Measurements from ENCODE around the gene EYA3. TPM values are rescaled to one million over a fixed set of nuclear protein-coding genes. Genes with fewer than 3 reads are reported as not detected.

Gene EYA3
- polyA plus RNA-seq, 12 donors: 17.7 to 24.6 (median 20.6) TPM; not detected in 1

GRCh38 chr1:28074892-28075511, 13.4 kb downstream of the EYA3 start:
- DNase-seq: no peak

GRCh38 chr1:28073867-28074266, 14.5 kb downstream of the EYA3 start:
- no peak for DNase-seq

- DNase-seq: no peak
Measured at GRCh38 chr1:28071813-28072212, 16.6 kb downstream of the EYA3 start.

- no peak for DNase-seq
Measured at GRCh38 chr1:28070725-28071593, 17.5 kb downstream of the EYA3 start.

GRCh38 chr1:28067523-28068090, 20.8 kb downstream of the EYA3 start:
- no peak for DNase-seq

GRCh38 chr1:28066393-28067154, 21.8 kb downstream of the EYA3 start:
- no peak for DNase-seq

- DNase-seq: no peak
Measured at GRCh38 chr1:28064064-28064463, 24.3 kb downstream of the EYA3 start.

- no peak for DNase-seq
Measured at GRCh38 chr1:28062806-28063205, 25.6 kb downstream of the EYA3 start.

GRCh38 chr1:28058971-28059878, 29.2 kb downstream of the EYA3 start:
- no peak for DNase-seq

GRCh38 chr1:28058168-28058567, 30.2 kb downstream of the EYA3 start:
- DNase-seq: no peak

- DNase-seq: no peak
Measured at GRCh38 chr1:28056129-28056925, 32.1 kb downstream of the EYA3 start.

GRCh38 chr1:28050776-28051175, 37.6 kb downstream of the EYA3 start:
- DNase-seq: no peak

GRCh38 chr1:28046716-28047115, 41.7 kb downstream of the EYA3 start:
- no peak for DNase-seq

- DNase-seq: no peak
Measured at GRCh38 chr1:28045777-28046176, 42.6 kb downstream of the EYA3 start.

GRCh38 chr1:28044399-28044798, 44.0 kb downstream of the EYA3 start:
- no peak for DNase-seq

- DNase-seq: no peak
Measured at GRCh38 chr1:28039341-28039740, 49.1 kb downstream of the EYA3 start.

- DNase-seq: no peak
Measured at GRCh38 chr1:28037946-28038345, 50.5 kb downstream of the EYA3 start.

- no peak for DNase-seq
Measured at GRCh38 chr1:28037206-28037605, 51.2 kb downstream of the EYA3 start.

- DNase-seq: no peak
Measured at GRCh38 chr1:28036431-28036830, 52.0 kb downstream of the EYA3 start.

- no peak for DNase-seq
Measured at GRCh38 chr1:28035420-28035819, 53.0 kb downstream of the EYA3 start.
